Upper lobe of left lung (tissue), 6 donors: ENCODE data around the gene PRSS57. TPM values are rescaled to one million over a fixed set of nuclear protein-coding genes. Genes with fewer than 3 reads are reported as not detected.
A peak's percentile ranks its signal among the peaks of the same experiment; 100 is the strongest.

Experiments
- ATAC-seq, 2 donors: fragments of 200-7000 bp; cut with Tn5 transposase; one replicate each; pipeline ENCODE4 v1.9.1; 2022; ENCODE audit warnings: mild to moderate bottlenecking in 2 of 2, moderate library complexity in 2 of 2; ENCODE audit not compliant: low FRiP score in 2 of 2
- DNase-seq, 2 donors: peaks; one replicate each; pipeline ENCODE4 v3.0.0-alpha.2; 2019 to 2020
- H3K27ac ChIP-seq, 4 donors: fragments of 200-600 bp; sonication (generic); one replicate each; pipeline ENCODE4 v1.5.1; 2016 to 2019
- H3K27me3 ChIP-seq, 4 donors: fragments of 200-600 bp; sonication (generic); one replicate each; pipeline ENCODE4 v1.5.1; 2017 to 2019
- H3K36me3 ChIP-seq, 4 donors: fragments of 200-600 bp; sonication (generic); one replicate each; pipeline ENCODE4 v1.5.1; 2016 to 2019
- H3K4me1 ChIP-seq, 4 donors: fragments of 200-600 bp; sonication (generic); one replicate each; pipeline ENCODE4 v1.5.1; 2018 to 2019
- H3K4me3 ChIP-seq, 4 donors: fragments of 200-600 bp; sonication (generic); one replicate each; pipeline ENCODE4 v1.5.1; 2017 to 2019; ENCODE audit warnings: mild to moderate bottlenecking in 2 of 4, moderate library complexity in 1 of 4
- H3K9me3 ChIP-seq, 4 donors: fragments of 200-600 bp; sonication (generic); one replicate each; pipeline ENCODE4 v1.5.1; 2018 to 2019
- EP300 ChIP-seq, 4 donors: sonication (generic); formaldehyde crosslinking; IDR thresholded peaks; one replicate each; pipeline ENCODE4 v1.5.1; 2017; ENCODE audit warnings: antibody characterized with exemption in 4 of 4, control low read depth in 2 of 4
- POLR2A ChIP-seq, 4 donors: fragments of 450-650 bp; IDR thresholded peaks; one replicate each; pipeline ENCODE4 v1.5.1; 2016 to 2017; ENCODE audit warnings: antibody characterized with exemption in 4 of 4, mild to moderate bottlenecking in 2 of 4
- POLR2AphosphoS5 ChIP-seq, 2 donors: sonication (generic); formaldehyde crosslinking; IDR thresholded peaks; one replicate each; pipeline ENCODE4 v1.5.1; 2017; ENCODE audit warnings: antibody characterized with exemption in 2 of 2
- WGBS, 2 donors: methylation state at CpG; one replicate each; pipeline ENCODE4 v1.1.5; 2017 to 2018; 5-methylcytosine and 5-hydroxymethylcytosine counted together
- total RNA-seq, 6 donors: library from RNA; depleted of rRNA in 4 of 6; stranded (reverse); fragments of >200 nt in 4 of 6; gene quantifications; one replicate each; pipeline versions ENCODE4 v1.1.0 to v1.2.1, GENCODE V29; 2016 to 2021
- TF ChIP-seq, protein P1 (sequence below), 6 experiments: fragments of 450-650 bp in 4 of 6; fragments of 200-600 bp in 2 of 6; sonication (generic) in 2 of 6; IDR thresholded peaks; one replicate each; pipeline ENCODE4 v1.5.1; 2016 to 2019; ENCODE audit warnings: antibody characterized with exemption in 6 of 6
- donor health status: DM: no; HTN: no; CAD: no; lungs with moderate emphysema.
- donor health status: DM: no; HTN: yes; CAD: no; lungs with severe emphysema.

Gene PRSS57
- total RNA-seq, 6 donors from 2014 or later = 0.37 to 0.46 TPM; not detected in 4

DNA sequence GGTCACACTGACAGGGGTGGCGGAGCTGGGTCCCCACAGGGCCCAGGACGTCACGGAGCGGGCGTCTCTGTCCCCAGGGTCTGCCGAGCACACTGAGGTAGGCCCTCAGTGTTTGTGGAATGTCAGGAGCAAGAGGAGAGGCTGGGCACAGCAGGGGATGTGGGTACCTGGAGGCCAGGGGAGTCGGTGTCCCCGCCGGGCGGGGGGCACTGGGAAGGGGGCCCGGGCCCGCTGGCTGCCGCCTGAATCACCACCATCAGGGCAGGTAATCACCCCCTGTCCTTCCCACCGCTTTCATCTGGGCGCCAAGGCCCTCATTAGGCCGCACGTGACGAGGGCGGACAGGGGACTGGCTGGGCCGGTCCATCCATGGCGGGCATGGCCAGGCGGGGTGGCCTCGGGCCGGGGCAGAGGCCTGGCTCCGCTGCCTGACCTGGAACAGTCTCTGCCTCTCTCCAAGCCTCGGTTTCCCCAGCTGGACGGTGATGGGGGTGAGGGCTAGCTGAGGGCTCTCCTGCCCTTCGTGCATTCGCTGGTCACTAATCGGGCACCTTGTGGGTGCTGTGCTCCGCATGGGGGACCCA, 54.6 kb downstream of the PRSS57 start:
- ATAC-seq = no peak
- Histone ChIP-seq H3K27ac (no peak overlapping the region), H3K9me3 (no peaks in the 10 kb centered on the region), H3K27me3 (no peaks in the 10 kb centered on the region), H3K4me3 (no peak overlapping the region), H3K4me1 (peaks cover 12 to 19% (median 14%) of the 10 kb centered on the region in 4 donors), H3K36me3 (peaks cover 0 to 16% (median 11%) of the 10 kb centered on the region in 4 donors)
- 93 to 96% methylated on average over 11 to 24 of the region's 31 CpGs for WGBS, 2 donors
- TF ChIP-seq POLR2A (IDR thresholded peaks at IDR 0.05) = no peak
- no peak for TF ChIP-seq POLR2AphosphoS5 (IDR thresholded peaks at IDR 0.05)
- no peak for TF ChIP-seq EP300 (IDR thresholded peaks at IDR 0.05)
- TF ChIP-seq, protein P1, sequence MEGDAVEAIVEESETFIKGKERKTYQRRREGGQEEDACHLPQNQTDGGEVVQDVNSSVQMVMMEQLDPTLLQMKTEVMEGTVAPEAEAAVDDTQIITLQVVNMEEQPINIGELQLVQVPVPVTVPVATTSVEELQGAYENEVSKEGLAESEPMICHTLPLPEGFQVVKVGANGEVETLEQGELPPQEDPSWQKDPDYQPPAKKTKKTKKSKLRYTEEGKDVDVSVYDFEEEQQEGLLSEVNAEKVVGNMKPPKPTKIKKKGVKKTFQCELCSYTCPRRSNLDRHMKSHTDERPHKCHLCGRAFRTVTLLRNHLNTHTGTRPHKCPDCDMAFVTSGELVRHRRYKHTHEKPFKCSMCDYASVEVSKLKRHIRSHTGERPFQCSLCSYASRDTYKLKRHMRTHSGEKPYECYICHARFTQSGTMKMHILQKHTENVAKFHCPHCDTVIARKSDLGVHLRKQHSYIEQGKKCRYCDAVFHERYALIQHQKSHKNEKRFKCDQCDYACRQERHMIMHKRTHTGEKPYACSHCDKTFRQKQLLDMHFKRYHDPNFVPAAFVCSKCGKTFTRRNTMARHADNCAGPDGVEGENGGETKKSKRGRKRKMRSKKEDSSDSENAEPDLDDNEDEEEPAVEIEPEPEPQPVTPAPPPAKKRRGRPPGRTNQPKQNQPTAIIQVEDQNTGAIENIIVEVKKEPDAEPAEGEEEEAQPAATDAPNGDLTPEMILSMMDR (IDR thresholded peaks at IDR 0.05) = no peak
- peak in 1 of 2 donors; percentile 82 for DNase-seq

DNA sequence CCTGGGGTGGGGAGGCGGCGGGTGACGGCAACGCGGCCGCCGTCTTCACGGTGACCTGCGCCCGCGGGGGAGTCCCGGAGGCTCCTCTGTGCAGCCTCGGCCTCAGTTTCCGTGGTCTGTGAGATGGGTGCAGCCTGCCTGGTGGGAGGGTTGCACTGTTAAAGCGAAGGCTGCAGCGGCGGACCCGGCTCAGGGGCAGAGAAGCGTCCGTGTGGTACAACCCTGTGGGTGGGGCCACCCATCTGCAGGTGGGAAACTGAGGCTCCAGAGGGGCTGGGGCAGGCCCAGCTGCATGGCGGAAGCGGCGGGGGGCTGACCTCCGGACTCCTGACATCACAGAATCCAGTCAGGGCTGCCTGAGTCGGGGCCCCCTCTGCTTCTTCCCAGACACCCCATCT, 55.1 kb downstream of the PRSS57 start:
- H3K4me1 ChIP-seq = peaks cover 12 to 19% (median 14%) of the 10 kb centered on the region in 4 donors
- no peak for ATAC-seq
- no peak for DNase-seq
- no peaks in the 10 kb centered on the region for H3K27me3 ChIP-seq
- H3K4me3 ChIP-seq = peak overlapping the region in 3 of 4 donors; percentile 46 to 58 (median 56)
- no peaks in the 10 kb centered on the region for H3K9me3 ChIP-seq
- peak overlapping the region in 1 of 4 donors; percentile 26 for H3K27ac ChIP-seq
- WGBS, 2 donors = 60 to 69% methylated on average over 17 to 18 of the region's 25 CpGs
- H3K36me3 ChIP-seq = peaks cover 0 to 13% (median 8%) of the 10 kb centered on the region in 4 donors
- TF ChIP-seq EP300 (IDR thresholded peaks at IDR 0.05) (no peak), POLR2AphosphoS5 (IDR thresholded peaks at IDR 0.05) (no peak), POLR2A (IDR thresholded peaks at IDR 0.05) (no peak)
- TF ChIP-seq, protein P1 (IDR thresholded peaks at IDR 0.05) = no peak

DNA sequence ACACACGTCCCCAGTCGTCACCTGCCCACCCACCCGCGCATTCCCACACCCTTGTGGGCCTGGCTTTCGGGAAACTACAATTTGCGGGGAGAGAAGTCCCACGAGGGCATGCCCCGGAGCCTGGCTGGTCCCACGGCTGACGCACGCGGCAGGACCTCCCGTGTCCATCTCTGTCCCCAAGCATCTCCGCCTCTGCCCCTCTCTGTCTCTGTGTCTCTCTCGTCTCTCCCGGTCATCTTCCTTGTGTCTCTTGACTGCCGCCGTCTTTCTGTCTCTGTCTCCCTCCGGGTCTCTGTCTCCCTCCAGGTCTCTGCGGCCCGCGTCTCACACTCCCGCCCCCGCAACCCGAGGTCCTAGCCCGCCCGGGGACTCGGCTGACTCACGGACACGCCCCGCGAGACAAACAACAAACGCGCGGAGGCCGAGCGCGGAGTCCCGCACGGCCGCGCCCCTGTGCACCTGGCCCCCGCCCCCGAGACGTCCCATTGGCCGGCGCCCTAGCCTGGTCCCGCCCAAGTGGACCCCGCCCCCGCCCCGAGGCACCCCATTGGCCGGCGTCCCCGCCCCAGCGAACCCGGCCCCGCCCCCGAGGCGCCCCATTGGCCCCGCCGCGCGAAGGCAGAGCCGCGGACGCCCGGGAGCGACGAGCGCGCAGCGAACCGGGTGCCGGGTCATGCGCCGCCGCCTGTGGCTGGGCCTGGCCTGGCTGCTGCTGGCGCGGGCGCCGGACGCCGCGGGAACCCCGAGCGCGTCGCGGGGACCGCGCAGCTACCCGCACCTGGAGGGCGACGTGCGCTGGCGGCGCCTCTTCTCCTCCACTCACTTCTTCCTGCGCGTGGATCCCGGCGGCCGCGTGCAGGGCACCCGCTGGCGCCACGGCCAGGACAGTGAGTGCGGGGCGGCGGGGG, 55.7 kb downstream of the PRSS57 start, which contains the start of gene FGF22:
Gene FGF22, plus strand, starts transcription at position 627 of the 908 bp plus-strand sequence. Its CDS starts 47 bp downstream, at position 674.
- peak within 1 kb of the TSS in 3 of 4 donors; percentile 46 to 58 (median 56) for H3K4me3 ChIP-seq
- DNase-seq (peak; percentile 95 to 99), ATAC-seq (peak; percentile 92 to 95)
- H3K36me3 ChIP-seq = peaks cover 0 to 6% (median 1%) of the 10 kb centered on the region in 4 donors
- H3K4me1 ChIP-seq = peaks cover 14 to 20% (median 16%) of the 10 kb centered on the region in 4 donors
- WGBS, 2 donors = 5 to 15% methylated on average over 43 to 84 of the region's 109 CpGs
- no peaks in the 10 kb centered on the region for H3K27me3 ChIP-seq
- H3K9me3 ChIP-seq = no peaks in the 10 kb centered on the region
- peak within 1 kb of the TSS in 2 of 4 donors; percentile 26 to 39 for H3K27ac ChIP-seq
- TF ChIP-seq POLR2AphosphoS5 (IDR thresholded peaks at IDR 0.05) (peak in 1 of 2 donors; percentile 15), POLR2A (IDR thresholded peaks at IDR 0.05) (no peak)
- TF ChIP-seq, protein P1 (IDR thresholded peaks at IDR 0.05) = peak in 2 of 6 experiments; percentile 26 to 43

DNA sequence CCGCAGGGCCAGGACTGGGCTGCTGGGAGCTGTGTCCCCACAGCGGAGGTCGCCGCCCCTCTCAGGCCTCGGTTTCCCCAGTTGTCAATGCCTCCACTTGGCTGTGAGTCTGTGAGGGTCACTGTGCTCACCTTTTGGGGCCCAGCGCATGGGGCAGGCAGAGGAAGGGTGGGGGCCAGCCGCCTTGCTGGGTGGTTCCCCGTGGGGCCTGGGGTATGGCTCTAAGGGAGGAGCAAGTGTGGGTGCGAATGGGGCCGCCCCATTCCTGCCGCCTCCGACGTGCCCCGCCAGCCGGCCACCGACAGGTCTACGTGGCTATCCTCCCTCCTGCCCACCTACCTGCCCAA, 56.4 kb downstream of the PRSS57 start:
- 57% methylated on average over 17 of the region's 17 CpGs; no CpG with 5 or more reads in 1 of the 2 donors for WGBS, 2 donors
- TF ChIP-seq POLR2A (IDR thresholded peaks at IDR 0.05) = no peak
- TF ChIP-seq, protein P1 (IDR thresholded peaks at IDR 0.05) = no peak
- no peak for TF ChIP-seq POLR2AphosphoS5 (IDR thresholded peaks at IDR 0.05)
- no peak for TF ChIP-seq EP300 (IDR thresholded peaks at IDR 0.05)
- peak overlapping the region in 2 of 4 donors; percentile 10 to 39 for H3K27ac ChIP-seq
- H3K27me3 ChIP-seq = no peaks in the 10 kb centered on the region
- H3K4me1 ChIP-seq = peaks cover 21 to 27% (median 23%) of the 10 kb centered on the region in 4 donors
- no peak for DNase-seq
- no peaks in the 10 kb centered on the region for H3K9me3 ChIP-seq
- no peak for ATAC-seq
- H3K4me3 ChIP-seq = peak overlapping the region in 3 of 4 donors; percentile 46 to 58 (median 56)
- peaks cover 0 to under 1% (median 0%) of the 10 kb centered on the region in 4 donors for H3K36me3 ChIP-seq

Other genes with a start within 250 kb of the PRSS57 start
- gene SHC2, start 234.4 kb downstream of the PRSS57 start, total RNA-seq = 100 to 1,000 TPM in 1 of 6 donors, 10 to 100 TPM in 5; 10.5 to 104 (median 22.5) TPM
- gene MADCAM1, start 199.0 kb downstream of the PRSS57 start, total RNA-seq = 1 to 10 TPM in 2 of 6 donors, under 1 TPM in 2, not detected in 2; 0.63 to 3.1 (median 1.1) TPM
- 10 to 100 TPM; 30.9 to 67.1 (median 40.1) TPM for gene TPGS1, start 188.0 kb downstream of the PRSS57 start, total RNA-seq
- 100 to 1,000 TPM in 1 of 6 donors, 10 to 100 TPM in 5; 42.7 to 140 (median 52.4) TPM for gene CDC34, start 163.7 kb downstream of the PRSS57 start, total RNA-seq
- 1 to 10 TPM in 4 of 6 donors, not detected in 2; 2.3 to 6.1 (median 3.8) TPM for gene GZMM, start 151.4 kb downstream of the PRSS57 start, total RNA-seq
- gene BSG, start 122.9 kb downstream of the PRSS57 start, total RNA-seq = 100 to 1,000 TPM; 222 to 429 (median 387) TPM
- gene HCN2, start 105.6 kb downstream of the PRSS57 start, total RNA-seq = under 1 TPM in 3 of 6 donors, not detected in 3; 0.46 to 0.47 (median 0.46) TPM
- gene POLRMT, start 61.9 kb downstream of the PRSS57 start, total RNA-seq = 10 to 100 TPM; 26.7 to 86.5 (median 50.9) TPM
- 1 to 10 TPM in 3 of 6 donors, under 1 TPM in 2, not detected in 1; 0.40 to 6.3 (median 1.2) TPM for gene FGF22, start 55.6 kb downstream of the PRSS57 start, total RNA-seq
- 100 to 1,000 TPM in 1 of 6 donors, 10 to 100 TPM in 5; 36.7 to 106 (median 66.3) TPM for gene RNF126, start 32.2 kb downstream of the PRSS57 start, total RNA-seq
- 100 to 1,000 TPM; 109 to 335 (median 197) TPM for gene FSTL3, start 19.1 kb downstream of the PRSS57 start, total RNA-seq
- 10 to 100 TPM; 12.5 to 65.6 (median 37.4) TPM for gene PALM, start 13.5 kb upstream of the PRSS57 start, total RNA-seq
- gene MISP, start 55.7 kb upstream of the PRSS57 start, total RNA-seq = 10 to 100 TPM; 22.5 to 51.5 (median 37.5) TPM
- gene PTBP1, start 102.0 kb upstream of the PRSS57 start, total RNA-seq = 100 to 1,000 TPM; 122 to 270 (median 219) TPM
- 10 to 100 TPM in 1 of 6 donors, 1 to 10 TPM in 4, under 1 TPM in 1; 0.63 to 14.2 (median 5.6) TPM for gene PLPPR3, start 126.5 kb upstream of the PRSS57 start, total RNA-seq
- gene AZU1, start 132.4 kb upstream of the PRSS57 start, total RNA-seq = 10 to 100 TPM in 1 of 6 donors, 1 to 10 TPM in 5; 2.0 to 13.6 (median 5.3) TPM
- gene PRTN3, start 145.5 kb upstream of the PRSS57 start, total RNA-seq = 1 to 10 TPM in 2 of 6 donors, not detected in 4; 1.1 to 9.4 TPM
- gene ELANE, start 156.9 kb upstream of the PRSS57 start, total RNA-seq = 10 to 100 TPM in 1 of 6 donors, 1 to 10 TPM in 2, under 1 TPM in 2, not detected in 1; 0.69 to 11.9 (median 1.3) TPM
- 100 to 1,000 TPM; 101 to 393 (median 259) TPM for gene CFD, start 164.2 kb upstream of the PRSS57 start, total RNA-seq
- gene MED16, start 197.7 kb upstream of the PRSS57 start, total RNA-seq = 100 to 1,000 TPM in 2 of 6 donors, 10 to 100 TPM in 4; 33.5 to 110 (median 62.1) TPM
- gene RNU6-9, start 198.0 kb upstream of the PRSS57 start, total RNA-seq = not detected
- gene R3HDM4, start 217.8 kb upstream of the PRSS57 start, total RNA-seq = 10 to 100 TPM; 39.6 to 71.2 (median 63.3) TPM
- gene KISS1R, start 221.9 kb upstream of the PRSS57 start, total RNA-seq = not detected
- gene ARID3A, start 230.6 kb upstream of the PRSS57 start, total RNA-seq = 10 to 100 TPM in 4 of 6 donors, 1 to 10 TPM in 2; 7.1 to 54.5 (median 19.2) TPM